K562 (cell line): ENCODE data around the gene SMIM36.

Source experiments
- FOS ChIP-seq: IDR thresholded peaks from 3 replicates; pipeline ENCODE4 v1.6.1; 2011; ENCODE audit not compliant: insufficient read length; ENCODE audit errors: extremely low read depth
- NFE2L1 ChIP-seq: fragments of 450-650 bp; IDR thresholded peaks from 2 replicates; pipeline ENCODE4 v1.6.1; 2016; ENCODE audit warnings: missing genetic modification characterization, low read depth, mild to moderate bottlenecking, missing compliant biosample characterization, moderate library complexity, borderline replicate concordance
- TBP ChIP-seq: optimal IDR thresholded peaks from 2 replicates; pipeline ENCODE3; 2011; ENCODE audit warnings: low read depth, low read length, improper control_type of control experiment
- ZNF197 ChIP-seq: fragments of 200-800 bp; sonication (Bioruptor generic); IDR thresholded peaks from 2 replicates; pipeline ENCODE4 v1.6.1; 2016; ENCODE audit warnings: low read depth, missing genetic modification characterization, missing compliant biosample characterization
- ZNF431 ChIP-seq: sonication (generic); formaldehyde crosslinking; IDR thresholded peaks from 2 replicates; pipeline ENCODE4 v1.8.0; 2022; ENCODE audit warnings: mild to moderate bottlenecking, missing genetic modification reagents
- TF ChIP-seq, protein P1 (sequence below), 2 experiments: fragments of 450-650 bp; formaldehyde crosslinking in 1 of 2; IDR thresholded peaks; 2 replicates each; pipeline versions ENCODE4 v1.4.0 to v1.6.1; 2014 to 2020; ENCODE audit warnings: mild to moderate bottlenecking in 2 of 2, borderline replicate concordance in 1 of 2, low read depth in 1 of 2
- TF ChIP-seq, protein P2 (sequence below), 3 experiments: IDR thresholded peaks in 2 of 3; conservative IDR thresholded peaks in 1 of 3; 2 replicates each; pipeline ENCODE4 v1.5.1; 2011 to 2012; ENCODE audit warnings: low read length in 3 of 3, mild to moderate bottlenecking in 3 of 3, control low read depth in 2 of 3, improper control_type of control experiment in 1 of 3, inconsistent platforms in 1 of 3, low read depth in 1 of 3, mixed read lengths in 1 of 3, moderate library complexity in 1 of 3; ENCODE audit not compliant: insufficient read depth in 2 of 3
- TF ChIP-seq, protein P3 (sequence below): sonication (generic); formaldehyde crosslinking; IDR thresholded peaks from 2 replicates; pipeline ENCODE4 v1.8.0; 2022; ENCODE audit warnings: mild to moderate bottlenecking, missing genetic modification reagents, borderline replicate concordance

DNA sequence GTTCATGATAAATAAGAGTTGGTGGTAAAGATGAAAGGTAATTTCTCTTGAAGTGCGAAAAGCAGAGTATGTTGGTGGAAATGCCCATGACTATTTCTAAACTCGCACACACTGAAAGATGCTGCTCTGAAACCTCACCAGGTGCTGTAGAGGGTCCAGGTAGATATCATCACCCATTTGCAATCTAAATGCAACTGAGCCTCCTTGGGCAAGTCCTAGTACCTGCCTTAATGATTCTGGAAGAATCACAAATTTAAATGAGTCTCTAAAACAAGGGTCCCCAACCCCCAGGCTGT, 83.7 kb downstream of the SMIM36 start:
- TF ChIP-seq ZNF431 (CRISPR knock-in tag) (no peak), NFE2L1 (no peak), FOS (no peak), ZNF197 (CRISPR knock-in tag) (no peak), TBP (no peak)
- TF ChIP-seq, protein P1, sequence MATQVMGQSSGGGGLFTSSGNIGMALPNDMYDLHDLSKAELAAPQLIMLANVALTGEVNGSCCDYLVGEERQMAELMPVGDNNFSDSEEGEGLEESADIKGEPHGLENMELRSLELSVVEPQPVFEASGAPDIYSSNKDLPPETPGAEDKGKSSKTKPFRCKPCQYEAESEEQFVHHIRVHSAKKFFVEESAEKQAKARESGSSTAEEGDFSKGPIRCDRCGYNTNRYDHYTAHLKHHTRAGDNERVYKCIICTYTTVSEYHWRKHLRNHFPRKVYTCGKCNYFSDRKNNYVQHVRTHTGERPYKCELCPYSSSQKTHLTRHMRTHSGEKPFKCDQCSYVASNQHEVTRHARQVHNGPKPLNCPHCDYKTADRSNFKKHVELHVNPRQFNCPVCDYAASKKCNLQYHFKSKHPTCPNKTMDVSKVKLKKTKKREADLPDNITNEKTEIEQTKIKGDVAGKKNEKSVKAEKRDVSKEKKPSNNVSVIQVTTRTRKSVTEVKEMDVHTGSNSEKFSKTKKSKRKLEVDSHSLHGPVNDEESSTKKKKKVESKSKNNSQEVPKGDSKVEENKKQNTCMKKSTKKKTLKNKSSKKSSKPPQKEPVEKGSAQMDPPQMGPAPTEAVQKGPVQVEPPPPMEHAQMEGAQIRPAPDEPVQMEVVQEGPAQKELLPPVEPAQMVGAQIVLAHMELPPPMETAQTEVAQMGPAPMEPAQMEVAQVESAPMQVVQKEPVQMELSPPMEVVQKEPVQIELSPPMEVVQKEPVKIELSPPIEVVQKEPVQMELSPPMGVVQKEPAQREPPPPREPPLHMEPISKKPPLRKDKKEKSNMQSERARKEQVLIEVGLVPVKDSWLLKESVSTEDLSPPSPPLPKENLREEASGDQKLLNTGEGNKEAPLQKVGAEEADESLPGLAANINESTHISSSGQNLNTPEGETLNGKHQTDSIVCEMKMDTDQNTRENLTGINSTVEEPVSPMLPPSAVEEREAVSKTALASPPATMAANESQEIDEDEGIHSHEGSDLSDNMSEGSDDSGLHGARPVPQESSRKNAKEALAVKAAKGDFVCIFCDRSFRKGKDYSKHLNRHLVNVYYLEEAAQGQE (IDR thresholded peaks at IDR 0.05; ENCODE audit: borderline replicate concordance): no peak
- TF ChIP-seq, protein P1 (CRISPR knock-in tag; IDR thresholded peaks at IDR 0.05; ENCODE audit: low read depth): no peak
- TF ChIP-seq, protein P2, sequence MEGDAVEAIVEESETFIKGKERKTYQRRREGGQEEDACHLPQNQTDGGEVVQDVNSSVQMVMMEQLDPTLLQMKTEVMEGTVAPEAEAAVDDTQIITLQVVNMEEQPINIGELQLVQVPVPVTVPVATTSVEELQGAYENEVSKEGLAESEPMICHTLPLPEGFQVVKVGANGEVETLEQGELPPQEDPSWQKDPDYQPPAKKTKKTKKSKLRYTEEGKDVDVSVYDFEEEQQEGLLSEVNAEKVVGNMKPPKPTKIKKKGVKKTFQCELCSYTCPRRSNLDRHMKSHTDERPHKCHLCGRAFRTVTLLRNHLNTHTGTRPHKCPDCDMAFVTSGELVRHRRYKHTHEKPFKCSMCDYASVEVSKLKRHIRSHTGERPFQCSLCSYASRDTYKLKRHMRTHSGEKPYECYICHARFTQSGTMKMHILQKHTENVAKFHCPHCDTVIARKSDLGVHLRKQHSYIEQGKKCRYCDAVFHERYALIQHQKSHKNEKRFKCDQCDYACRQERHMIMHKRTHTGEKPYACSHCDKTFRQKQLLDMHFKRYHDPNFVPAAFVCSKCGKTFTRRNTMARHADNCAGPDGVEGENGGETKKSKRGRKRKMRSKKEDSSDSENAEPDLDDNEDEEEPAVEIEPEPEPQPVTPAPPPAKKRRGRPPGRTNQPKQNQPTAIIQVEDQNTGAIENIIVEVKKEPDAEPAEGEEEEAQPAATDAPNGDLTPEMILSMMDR (IDR thresholded peaks at IDR 0.05 in 2 of 3, conservative IDR thresholded peaks at IDR 0.05 in 1 of 3; ENCODE audit: insufficient read depth in 2 of 3, low read depth in 1 of 3, low read length in 3 of 3): no peak
- TF ChIP-seq, protein P3, sequence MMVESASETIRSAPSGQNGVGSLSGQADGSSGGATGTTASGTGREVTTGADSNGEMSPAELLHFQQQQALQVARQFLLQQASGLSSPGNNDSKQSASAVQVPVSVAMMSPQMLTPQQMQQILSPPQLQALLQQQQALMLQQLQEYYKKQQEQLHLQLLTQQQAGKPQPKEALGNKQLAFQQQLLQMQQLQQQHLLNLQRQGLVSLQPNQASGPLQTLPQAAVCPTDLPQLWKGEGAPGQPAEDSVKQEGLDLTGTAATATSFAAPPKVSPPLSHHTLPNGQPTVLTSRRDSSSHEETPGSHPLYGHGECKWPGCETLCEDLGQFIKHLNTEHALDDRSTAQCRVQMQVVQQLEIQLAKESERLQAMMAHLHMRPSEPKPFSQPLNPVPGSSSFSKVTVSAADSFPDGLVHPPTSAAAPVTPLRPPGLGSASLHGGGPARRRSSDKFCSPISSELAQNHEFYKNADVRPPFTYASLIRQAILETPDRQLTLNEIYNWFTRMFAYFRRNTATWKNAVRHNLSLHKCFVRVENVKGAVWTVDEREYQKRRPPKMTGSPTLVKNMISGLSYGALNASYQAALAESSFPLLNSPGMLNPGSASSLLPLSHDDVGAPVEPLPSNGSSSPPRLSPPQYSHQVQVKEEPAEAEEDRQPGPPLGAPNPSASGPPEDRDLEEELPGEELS (CRISPR knock-in tag): no peak
